ENCODE measurements around the gene PIM3.
"Not testable (repeated sequence)": the region's sequence is repeated elsewhere in the genome, so short reads cannot be mapped to it uniquely, and the experiment has no call there.

Gene PIM3

DNA sequence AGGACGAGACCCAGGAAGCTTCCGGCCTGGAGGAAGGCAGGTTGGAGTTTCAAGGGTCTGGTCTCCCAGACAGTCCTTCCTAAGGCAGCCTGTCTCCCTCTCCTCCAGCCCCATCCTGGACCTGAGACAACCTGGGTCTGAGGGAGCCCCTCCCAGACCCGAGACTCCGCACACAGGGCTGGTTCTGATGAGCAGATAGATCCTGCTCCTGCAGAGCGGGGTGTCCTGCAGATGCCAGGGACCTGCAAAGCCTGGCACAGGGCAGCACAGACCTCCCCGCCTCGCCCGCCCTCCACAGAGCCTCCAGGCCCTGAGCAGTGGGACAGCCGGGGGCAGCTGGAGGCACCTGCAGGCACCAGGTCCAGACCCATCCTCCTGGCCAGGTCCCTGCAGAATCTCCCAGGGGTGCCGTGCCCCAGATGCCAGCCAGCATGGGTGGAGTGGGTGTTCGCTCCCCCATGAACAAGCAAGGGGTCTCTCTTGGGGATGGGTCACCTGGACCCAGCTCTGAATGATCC, 7.8 kb downstream of the PIM3 start:
- no peak for DNase-seq (ENCODE audit: low read depth)

DNA sequence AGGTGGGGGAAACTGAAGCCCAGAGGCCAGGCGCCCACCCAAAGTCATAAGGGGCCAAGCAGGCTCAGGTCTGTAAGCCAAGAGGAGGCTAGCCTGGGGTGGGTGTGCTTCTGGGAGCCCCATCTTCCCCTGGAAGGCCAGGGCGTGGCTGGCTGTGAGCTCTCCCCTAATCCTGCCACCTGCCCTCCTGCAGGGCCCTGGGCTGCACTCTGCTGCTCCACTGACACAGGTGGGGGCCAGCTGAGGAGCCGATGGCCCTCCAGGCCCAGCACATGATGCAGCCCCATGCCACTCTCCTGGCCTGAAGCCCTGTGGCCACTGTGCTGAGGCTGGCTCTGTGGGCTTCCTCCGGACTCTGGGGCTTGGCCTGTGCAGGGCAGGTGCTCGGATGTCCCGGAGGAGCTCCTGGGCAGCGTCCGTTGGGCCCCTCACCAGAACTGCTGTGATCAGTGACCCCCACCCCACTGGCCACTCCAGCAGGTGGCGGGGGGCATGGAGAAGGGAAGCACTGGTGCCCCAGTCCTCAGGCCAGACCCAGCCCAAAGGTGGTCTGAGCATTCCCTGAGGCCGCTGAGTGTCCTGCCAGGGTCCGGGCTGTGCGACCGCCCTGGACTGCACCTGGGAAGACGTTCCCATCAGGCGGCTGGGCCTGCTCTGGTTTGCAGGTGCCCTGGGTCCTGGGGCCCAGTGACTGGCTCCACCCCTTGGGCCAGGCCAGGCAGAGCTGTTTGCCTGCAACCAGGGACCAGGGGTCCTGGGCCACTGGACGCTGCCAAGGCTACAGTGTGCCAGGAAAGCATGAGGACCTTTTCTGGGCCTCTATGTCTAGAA, 8.5 kb downstream of the PIM3 start:
- no peak for DNase-seq (ENCODE audit: low read depth)

DNA sequence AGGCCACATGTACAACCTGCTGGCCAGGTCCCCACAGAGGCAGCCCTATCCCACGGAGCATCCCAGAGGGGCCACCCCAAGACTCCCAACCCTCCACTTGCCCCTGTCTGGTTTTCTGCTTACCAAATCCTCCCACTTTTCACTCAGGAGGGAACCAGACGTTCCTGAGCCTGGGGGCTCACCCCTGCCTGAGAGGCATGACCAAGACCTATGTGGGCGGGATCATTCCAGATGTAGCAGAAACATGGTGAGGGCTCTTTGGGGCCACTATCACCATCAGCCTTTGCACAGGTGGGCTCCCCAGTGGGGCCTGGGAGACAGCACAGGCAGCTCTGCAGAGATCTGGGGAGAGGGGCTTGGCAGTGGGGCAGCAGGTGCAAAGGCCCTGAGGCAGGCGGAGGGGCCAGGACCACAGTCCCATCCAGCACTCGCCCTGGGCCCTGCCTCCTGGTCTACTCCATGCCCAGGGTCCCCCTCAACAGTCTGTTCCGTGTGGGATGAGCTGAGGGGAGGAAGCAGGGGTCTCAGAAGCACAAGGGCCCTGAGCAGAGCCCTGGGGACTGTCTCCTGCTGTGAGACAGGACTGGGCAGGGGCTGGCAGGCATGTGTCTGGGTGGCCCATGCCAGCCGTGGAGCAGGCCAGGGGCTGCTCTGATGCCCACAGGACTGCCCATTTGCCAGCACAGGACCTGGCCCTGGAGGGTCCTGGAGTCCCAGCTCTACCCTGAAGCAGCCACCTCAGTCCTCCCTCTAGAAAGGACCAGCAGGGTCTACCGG, 9.4 kb downstream of the PIM3 start:
- no peak for DNase-seq (ENCODE audit: low read depth)

DNA sequence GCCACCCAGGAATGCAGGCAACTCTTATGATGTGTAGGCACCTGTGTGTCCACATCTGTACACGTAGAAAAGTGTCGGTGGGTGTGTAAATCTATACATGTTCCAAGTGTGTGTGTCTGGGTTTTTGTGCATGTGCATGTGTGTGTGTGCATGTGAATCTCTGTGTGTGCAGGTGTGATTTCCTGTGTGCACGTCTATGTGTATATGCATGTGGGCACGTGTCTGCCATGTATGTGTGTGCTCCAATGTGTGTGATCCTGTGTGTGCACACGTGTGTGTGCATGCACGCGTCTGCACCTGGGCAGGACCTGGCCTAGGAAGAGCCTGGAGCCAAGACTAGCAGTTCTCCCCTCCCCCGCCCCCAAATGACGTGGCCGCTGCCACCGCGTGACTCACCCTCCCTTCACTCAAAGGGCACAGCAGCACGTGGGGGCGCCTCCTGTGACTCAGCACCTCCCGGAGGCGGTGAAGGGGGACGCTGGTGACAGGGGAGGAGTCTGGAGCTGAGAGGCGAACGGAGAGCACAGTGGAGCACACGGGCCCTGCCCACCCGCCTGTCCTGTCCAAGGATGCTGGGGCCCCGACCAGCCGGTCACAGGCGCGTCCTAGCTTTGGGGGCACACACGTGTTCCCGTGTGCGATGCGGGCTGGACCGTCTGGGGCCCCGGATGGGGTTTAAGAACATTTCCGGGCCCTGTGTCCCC, 10.1 kb downstream of the PIM3 start:
- peak; percentile 90 for DNase-seq (ENCODE audit: low read depth)

DNA sequence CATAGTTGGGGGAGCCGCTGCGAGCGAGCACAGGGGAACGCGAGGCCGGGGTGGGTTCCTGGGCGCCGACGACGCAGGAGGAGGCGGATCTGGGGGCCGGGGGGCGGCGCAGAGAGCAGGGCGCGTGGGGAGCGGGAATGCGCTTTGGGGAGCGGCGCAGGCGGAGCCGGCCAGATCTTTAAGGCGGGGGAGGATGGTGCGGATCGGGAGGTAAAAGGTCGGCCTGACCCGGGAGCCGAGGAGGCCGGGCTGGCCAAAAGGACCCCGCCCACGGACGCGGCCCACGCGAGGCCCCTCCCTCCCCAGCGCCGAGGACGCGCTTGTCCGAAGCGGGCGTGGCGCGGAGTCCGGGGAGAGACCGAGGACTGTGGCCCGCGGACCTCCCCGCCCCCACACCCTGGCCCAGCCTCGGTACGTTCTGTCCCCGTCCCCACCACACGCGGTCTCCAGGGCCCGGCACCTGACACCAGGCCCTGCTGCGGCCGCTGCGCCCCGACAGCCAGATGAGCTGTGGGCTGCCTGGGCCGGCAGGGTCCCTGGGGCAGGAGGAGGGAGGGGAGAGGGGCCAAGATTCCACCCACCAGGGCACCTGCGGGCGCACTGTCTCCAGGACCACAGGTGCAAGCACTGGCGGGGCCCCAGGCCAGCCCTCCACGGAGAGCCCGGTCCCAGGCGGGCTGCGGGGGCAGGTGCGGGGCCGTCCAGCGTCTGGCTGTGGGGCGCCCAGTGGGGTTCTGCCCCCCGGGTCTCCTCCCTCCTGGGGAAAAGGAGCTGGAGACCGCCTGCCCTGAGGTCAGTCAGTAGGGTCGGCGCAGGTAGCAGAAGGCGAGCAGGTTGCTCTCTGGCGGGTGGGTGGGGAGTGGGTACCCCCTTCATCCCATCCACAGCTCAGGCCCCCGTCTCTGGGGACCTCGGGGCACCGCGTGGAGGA, 10.9 kb downstream of the PIM3 start:
- peak; percentile 66 for DNase-seq (ENCODE audit: low read depth)

DNA sequence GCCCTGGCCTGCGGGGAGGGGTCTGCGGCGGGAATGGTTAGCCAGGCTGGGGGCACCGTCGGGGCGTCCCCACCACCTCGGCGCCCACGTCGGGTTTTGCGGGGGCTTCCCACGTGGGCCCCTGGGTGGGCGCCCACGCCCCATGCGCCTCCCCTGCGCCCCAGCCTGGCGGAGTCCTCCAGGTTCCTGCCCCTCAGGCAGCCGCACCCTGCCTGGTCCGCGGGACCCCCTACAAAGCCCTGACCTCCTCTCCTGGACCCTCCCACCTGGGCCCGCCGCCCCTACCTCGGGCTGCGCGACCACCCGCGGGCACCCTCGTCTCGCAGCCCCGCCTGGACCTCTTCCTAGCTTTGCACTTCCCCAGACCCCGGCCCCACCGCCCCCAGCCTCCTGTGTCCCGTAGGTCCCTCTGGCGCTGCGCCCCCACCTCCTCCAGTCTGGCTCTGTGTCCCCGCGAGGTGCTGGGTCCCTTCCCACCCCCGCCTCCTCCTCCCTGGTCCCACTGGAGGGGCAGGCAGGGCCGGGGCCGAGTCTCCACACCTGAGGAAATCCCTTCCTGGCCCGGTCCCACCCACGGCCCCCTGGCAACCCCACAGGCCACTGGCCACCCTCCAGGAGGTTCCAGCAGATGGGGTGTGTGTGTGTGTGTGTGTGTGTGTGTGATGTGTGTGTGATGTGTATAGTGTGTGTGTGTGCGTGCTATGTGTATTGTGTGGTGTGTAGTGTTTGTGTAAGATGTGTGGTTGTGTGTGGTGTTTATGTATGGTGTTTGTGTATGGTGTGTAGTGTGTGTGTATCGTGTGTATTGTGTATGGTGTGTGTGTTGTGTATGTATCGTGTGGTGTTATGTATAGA, 11.8 kb downstream of the PIM3 start:
- DNase-seq (ENCODE audit: low read depth): no peak

DNA sequence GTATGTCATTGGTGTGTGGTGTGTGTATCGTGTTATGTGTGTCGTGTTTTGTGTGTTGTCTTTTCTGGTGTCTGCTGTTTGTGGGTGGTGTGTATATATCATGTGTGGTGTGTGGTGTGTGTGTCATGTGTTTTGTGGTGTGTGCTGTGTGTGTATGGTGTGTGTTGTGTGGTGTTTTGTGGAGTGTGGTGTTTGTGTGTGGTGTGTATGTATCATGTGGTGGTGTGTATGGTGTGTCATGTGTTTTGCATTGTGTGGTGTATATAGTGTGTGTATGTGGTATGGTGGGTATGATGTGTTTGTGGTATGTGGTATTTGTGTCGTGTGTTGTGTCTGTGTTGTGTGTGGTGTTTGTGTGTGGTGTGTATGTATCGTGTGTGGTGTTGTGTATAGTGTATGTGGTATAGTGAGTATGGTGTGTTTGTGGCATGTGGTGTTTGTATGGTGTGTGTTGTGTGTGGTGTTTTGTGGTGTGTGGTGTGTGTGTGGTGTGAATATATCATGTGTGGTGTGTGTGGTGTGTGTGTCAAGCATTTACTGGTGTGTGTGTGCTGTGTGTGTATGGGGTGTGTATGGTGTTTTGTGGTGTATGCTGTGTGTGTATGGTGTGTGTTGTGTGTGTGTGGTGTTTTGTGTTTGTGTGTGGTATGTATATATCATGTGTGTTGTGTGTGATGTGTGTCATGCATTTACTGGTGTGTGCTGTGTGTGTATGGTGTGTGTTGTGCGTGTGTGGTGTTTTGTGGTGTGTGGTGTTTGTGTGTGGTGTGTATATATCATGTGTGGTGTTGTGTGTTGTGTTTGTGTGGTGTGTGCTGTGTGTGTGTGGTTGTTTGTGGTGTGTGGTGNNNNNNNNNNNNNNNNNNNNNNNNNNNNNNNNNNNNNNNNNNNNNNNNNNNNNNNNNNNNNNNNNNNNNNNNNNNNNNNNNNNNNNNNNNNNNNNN, 12.7 kb downstream of the PIM3 start:
- peak; percentile 58 for DNase-seq (ENCODE audit: low read depth)

DNA sequence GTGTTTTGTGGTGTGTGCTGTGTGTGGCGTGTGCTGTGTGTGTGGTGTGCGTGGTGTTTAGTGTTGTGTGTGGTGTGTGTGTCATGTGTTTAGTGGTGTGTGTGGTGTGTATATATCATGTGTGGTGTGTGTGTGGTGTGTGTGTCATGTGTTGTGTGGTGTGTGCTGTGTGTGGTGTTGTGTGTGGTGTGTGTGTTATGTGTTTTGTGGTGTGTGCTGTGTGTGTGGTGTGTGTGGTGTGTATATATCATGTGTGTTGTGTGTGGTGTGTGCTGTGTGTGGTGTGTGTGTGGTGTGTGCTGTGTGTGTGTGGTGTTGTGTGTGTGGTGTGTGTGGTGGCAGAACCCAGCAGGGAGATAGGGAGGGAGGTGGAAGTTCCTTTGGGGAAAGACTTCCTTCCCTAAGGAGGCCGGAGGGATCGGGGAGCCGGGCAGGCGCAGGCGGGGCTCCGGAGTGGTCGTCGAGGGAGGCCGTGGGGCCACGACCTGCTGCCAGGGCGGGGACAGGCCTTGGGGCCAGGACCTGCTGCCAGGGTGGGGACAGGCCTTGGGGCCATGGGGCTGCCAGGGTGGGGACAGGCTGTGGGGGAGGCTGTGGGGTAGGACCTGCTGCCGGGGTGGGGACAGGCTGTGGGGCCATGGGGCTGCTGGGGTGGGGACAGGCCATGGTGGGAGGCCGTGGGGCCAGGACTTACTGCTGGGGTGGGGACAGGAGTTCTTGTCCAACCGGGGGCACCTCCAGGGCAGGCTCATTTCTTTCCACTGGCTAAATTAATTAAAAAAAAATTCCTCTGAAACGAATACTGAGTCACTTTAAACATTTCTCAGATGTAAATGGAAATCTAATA, 15.2 kb downstream of the PIM3 start:
- DNase-seq (ENCODE audit: low read depth): peak; percentile 38

DNA sequence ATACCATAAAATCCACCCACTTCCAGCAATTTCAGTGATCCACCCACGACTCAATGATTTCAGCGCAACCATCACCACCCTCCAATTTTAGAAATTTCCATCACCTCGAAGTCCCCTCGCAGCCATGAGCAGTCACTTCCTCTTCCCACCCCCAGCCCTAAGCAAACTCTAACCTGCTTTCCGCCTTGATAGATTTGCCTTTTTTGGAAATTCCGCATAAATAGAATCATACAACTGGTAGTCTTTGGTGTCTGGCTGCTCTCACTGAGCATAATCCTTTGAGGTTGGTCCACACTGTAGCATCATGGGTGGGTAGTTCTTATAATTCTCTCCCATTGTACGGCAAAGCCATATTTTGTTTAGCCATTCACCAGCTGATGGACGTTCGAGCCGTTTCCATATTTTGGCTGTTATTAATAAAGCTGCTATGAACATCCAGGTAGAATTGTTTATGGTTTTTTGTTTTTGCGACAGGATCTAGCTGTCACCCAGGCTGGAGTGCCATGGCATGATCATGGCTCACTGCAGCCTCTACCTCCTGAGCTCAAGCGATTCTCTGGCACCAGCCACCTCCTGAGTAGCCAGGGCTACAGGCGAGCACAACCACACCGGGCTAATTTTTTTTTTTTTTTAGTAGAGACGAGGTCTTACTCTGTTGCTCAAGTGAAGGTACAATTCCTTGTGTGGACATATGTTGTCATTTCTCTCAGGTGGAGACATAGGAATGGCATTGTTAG, 16.0 kb downstream of the PIM3 start:
- DNase-seq (ENCODE audit: low read depth): no peak

DNA sequence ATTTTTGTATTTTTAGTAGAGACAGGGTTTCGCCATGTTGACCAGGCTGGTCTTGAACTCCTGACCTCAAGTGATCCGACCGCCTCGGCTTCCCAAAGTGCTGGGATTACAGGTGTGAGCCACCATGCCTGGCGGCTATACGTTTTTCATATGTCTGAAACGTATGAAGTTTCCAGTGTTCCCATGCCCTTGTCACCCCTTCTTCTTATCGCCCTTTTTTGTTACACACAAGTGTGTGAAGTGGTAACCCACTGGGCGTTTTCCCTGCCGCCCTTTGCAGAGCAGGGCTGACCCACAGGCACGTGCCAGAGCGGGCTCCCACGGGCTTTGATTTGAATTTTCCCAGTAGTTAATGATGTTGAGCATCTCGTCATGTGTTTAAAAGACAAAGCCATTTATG, 17.0 kb downstream of the PIM3 start:
- no peak for DNase-seq (ENCODE audit: low read depth)

DNA sequence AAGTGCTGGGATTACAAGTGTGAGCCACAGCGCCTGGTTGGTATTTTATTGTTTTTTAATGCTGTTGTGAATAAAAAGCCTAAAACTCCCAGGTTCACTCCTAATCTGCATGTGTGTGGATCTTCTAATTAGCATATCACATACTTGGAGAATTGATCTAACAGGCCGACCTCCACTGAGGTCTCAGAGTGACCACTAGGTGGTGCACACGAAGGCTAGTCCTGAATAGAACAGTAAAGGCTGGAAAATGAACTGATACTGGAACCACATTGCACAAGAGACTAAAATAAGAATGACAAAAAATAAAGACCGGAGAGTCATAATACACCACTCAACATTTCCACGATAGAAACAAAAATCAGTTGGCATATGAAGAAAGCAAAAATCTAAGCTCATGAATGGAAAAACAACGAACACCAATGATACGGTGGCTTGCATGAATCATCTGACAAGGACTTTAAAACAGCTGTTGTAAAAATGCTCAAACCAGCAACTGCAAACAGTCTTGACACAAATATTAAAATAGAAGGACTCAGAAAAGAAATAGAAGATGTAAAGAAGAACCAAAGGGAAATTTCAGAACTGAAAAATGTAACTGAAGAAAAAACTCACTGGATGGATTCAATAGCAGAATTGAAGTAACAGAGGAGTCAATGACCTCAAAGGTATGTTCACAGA, 19.2 kb downstream of the PIM3 start:
- DNase-seq (ENCODE audit: low read depth): peak; percentile 36

DNA sequence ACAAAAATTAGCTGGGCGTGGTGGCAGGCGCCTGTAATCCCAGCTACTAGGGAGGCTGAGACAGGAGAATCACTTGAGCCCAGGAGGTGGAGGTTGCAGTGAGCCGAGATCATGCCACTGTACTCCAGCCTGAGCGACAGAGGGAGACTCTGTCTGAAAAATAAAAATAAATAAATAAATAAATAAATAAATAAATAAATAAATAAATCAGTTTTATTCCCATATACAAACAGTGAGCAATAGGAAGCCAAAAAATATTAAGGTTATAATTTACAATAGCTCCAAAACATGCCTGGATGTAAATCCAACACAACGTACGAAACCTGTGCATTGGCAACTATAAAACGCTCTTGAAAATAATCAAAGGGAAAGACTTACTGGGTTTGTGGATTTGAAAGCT, 21.2 kb downstream of the PIM3 start:
- DNase-seq (ENCODE audit: low read depth): not testable (repeated sequence)

DNA sequence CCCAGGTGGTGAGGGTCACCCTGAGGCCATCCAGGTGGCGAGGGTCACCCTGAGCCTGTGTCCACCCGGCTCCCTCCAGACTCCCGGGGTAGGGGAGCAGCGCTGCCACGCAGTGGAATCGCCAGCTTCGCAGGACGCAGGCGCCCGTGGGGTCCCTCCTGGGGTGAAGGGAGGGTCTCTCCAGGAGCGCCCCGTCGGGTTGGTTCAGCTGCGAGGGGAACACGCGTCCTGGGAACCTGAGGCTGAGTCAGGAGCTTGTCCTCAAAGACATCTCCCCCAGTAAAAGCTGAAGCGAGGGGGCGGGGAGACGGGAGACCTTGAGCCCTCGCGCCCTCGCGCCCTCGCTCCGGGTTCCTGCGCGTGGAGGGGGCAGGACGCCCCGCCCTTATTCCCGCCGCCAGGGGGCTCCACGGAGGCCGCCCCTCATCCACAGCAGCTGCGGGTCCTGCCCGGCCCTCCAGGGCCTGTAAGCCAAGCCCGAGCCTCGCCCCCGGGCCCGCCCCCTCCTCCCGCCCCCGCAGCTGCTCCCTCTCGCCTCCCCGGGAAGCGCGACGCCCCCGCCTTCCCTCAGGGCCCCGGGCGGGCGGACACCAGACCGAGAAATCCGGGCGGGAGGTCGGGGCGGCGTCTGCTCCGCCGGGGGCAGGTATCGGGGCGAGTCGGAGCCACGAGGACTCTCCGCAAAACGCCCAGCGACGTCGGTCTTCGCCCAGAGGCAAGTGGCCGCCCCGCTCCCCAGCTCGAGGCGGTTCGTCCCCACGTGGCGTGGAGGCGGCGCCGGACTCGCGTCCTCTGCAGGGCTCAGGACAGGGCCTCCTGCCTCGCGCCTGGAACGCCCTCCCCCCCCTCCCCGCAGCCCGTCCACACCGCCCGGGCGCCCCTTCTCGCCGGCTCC, 22.8 kb downstream of the PIM3 start:
- DNase-seq (ENCODE audit: low read depth): no peak

DNA sequence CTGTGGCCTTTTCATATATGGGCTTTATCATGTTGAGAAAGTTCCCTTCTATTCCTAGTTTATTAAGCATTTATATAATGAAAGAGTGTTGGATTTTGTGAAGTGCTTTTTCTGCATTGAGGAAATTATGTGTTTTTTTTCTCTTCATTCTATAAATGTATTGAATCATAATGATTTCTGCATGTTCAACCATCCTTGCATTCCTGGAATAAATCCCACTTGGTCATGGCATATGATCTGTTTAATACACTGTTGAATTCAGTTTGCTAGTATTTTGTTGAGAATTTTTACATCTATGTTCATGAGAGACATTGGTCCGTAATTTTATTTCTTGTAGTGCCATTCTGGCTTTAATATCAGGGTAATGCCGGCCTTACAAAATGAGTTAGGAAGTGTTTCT, 25.8 kb downstream of the PIM3 start:
- DNase-seq (ENCODE audit: low read depth): no peak

DNA sequence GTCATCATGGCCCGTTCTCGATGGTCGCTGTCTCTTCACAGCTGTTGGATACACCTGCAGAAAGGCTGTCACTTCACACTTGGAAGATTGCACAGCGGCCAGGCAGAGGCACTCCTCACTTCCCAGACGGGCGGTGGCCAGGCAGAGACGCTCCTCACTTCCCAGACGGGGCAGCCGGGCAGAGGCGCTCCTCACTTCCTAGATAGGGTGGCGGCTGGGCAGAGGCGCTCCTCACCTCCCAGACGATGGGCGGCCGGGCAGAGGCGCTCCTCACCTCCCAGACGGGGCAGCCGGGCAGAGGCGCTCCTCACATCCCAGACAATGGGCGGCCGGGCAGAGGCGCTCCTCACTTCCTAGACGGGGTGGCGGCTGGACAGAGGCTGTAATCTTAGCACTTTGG, 29.3 kb downstream of the PIM3 start:
- DNase-seq (ENCODE audit: low read depth): not testable (repeated sequence)

DNA sequence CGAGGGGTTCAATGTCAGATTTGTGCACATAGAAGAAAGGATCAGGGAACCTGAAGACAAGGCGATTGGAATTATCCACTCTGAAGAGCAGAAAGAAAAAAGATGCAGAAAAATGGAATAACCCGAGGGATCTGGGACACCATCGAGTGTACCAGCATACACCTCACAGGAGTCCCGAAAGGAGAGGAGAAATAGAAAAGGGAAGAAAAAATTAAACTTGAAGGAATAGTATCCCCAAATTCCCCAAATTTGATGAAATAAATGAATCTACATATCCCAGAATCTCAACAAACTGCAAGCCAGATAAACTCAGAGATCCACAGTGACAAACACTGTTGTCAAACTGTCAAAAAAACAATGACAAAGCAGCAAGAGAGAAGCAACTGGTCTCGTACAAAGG, 30.6 kb downstream of the PIM3 start:
- DNase-seq (ENCODE audit: low read depth): no peak
